Measurements from ENCODE around the gene WDR12.

WDR12 gene

GRCh38 chr2:202848813-202849212 lies 62.7 kb downstream of the WDR12 start:
- no peak overlapping the region for H3K27ac ChIP-seq (ENCODE audit: low read depth, low read length)
- H3K36me3 ChIP-seq (ENCODE audit: low read length) = no peaks in the 10 kb centered on the region
- TF ChIP-seq EZH2phosphoT487 (conservative IDR thresholded peaks at IDR 0.05; ENCODE audit: low read length) = no peak
- no peak for TF ChIP-seq CTCF (IDR thresholded peaks at IDR 0.05; ENCODE audit: insufficient read depth, low read length, poor library complexity, severe bottlenecking)
- H3K79me2 ChIP-seq (ENCODE audit: insufficient read depth, low read length) = no peaks in the 10 kb centered on the region
- H4K20me1 ChIP-seq (ENCODE audit: low read depth, low read length) = no peaks in the 10 kb centered on the region
- no peaks in the 10 kb centered on the region for H3F3A ChIP-seq (ENCODE audit: insufficient read depth)
- H3K9me3 ChIP-seq (ENCODE audit: insufficient read depth, low read length) = no peaks in the 10 kb centered on the region
- H3K4me3 ChIP-seq (ENCODE audit: insufficient read depth, low read length, poor library complexity, severe bottlenecking) = no peak overlapping the region
- H2AFZ ChIP-seq (ENCODE audit: low read depth, low read length, severe bottlenecking) = no peak overlapping the region
- no peaks in the 10 kb centered on the region for H3K27me3 ChIP-seq (ENCODE audit: low read length)
- H3K9ac ChIP-seq (ENCODE audit: low read length) = no peak overlapping the region
- no peak overlapping the region for H3K4me2 ChIP-seq (ENCODE audit: low read depth, low read length, poor library complexity, severe bottlenecking)
- H3K9me2 ChIP-seq (replicated peaks; ENCODE audit: insufficient read depth, low read length) = no peaks in the 10 kb centered on the region

DNA sequence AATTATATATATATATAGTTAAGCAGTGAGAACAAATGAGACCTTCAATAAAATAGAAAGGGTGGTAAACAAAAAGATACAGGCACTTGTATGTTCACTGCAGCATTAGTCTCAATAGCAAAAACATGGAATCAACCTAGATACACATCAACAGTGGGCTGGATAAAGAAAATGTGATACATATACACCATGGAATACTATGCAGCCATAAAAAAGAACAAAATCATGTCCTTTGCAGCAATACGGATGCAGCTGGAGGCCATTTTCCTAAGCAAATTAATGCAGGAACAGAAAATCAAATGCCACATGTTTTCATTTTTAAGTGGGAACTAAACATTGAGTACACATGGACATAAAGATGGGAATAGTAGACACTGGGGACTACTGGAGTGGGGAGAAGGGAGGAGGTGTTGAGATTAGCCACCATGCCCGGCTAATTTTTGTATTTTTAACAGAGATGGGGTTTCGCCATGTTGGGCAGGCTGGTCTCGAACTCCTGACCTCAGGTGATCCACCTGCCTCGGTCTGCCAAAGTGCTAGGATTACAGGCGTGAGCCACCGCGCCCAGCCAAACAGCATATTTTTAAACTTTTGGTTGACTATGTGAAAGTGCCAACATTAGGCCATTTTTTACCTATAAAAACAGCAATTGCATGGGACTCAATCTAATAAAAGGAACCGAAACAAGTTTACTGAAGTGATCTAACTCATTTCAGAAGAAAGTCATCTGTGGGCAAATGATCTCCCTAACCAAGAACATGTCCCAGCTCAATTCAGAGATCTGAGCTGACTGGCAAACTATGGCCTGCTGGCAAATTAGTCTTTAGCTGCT lies 63.6 kb downstream of the WDR12 start:
- Histone ChIP-seq H3K4me3 (ENCODE audit: insufficient read depth, low read length, poor library complexity, severe bottlenecking) (no peak overlapping the region), H3K27me3 (ENCODE audit: low read length) (no peaks in the 10 kb centered on the region), H3K4me2 (ENCODE audit: low read depth, low read length, poor library complexity, severe bottlenecking) (no peak overlapping the region), H3K9ac (ENCODE audit: low read length) (no peak overlapping the region), H3K9me2 (replicated peaks; ENCODE audit: insufficient read depth, low read length) (no peaks in the 10 kb centered on the region), H2AFZ (ENCODE audit: low read depth, low read length, severe bottlenecking) (no peak overlapping the region), H3K27ac (ENCODE audit: low read depth, low read length) (no peak overlapping the region), H4K20me1 (ENCODE audit: low read depth, low read length) (no peaks in the 10 kb centered on the region), H3K36me3 (ENCODE audit: low read length) (no peaks in the 10 kb centered on the region), H3K9me3 (ENCODE audit: insufficient read depth, low read length) (peaks cover 3% of the 10 kb centered on the region; the same call in 1 of the 2 replicates), H3K79me2 (ENCODE audit: insufficient read depth, low read length) (no peaks in the 10 kb centered on the region), H3F3A (ENCODE audit: insufficient read depth) (no peaks in the 10 kb centered on the region)
- TF ChIP-seq EZH2phosphoT487 (conservative IDR thresholded peaks at IDR 0.05; ENCODE audit: low read length) (no peak), CTCF (IDR thresholded peaks at IDR 0.05; ENCODE audit: insufficient read depth, low read length, poor library complexity, severe bottlenecking) (no peak)

- no peak overlapping the region for H3K9ac ChIP-seq (ENCODE audit: low read length)
- no peak overlapping the region for H2AFZ ChIP-seq (ENCODE audit: low read depth, low read length, severe bottlenecking)
- no peak overlapping the region for H3K4me3 ChIP-seq (ENCODE audit: insufficient read depth, low read length, poor library complexity, severe bottlenecking)
- H3F3A ChIP-seq (ENCODE audit: insufficient read depth) = no peaks in the 10 kb centered on the region
- H3K9me3 ChIP-seq (ENCODE audit: insufficient read depth, low read length) = peaks cover 3% of the 10 kb centered on the region; the same call in 1 of the 2 replicates
- no peaks in the 10 kb centered on the region for H3K79me2 ChIP-seq (ENCODE audit: insufficient read depth, low read length)
- no peak for TF ChIP-seq CTCF (IDR thresholded peaks at IDR 0.05; ENCODE audit: insufficient read depth, low read length, poor library complexity, severe bottlenecking)
- TF ChIP-seq EZH2phosphoT487 (conservative IDR thresholded peaks at IDR 0.05; ENCODE audit: low read length) = no peak
- no peak overlapping the region for H3K4me2 ChIP-seq (ENCODE audit: low read depth, low read length, poor library complexity, severe bottlenecking)
- H3K36me3 ChIP-seq (ENCODE audit: low read length) = no peaks in the 10 kb centered on the region
- H3K27ac ChIP-seq (ENCODE audit: low read depth, low read length) = no peak overlapping the region
- H3K27me3 ChIP-seq (ENCODE audit: low read length) = no peaks in the 10 kb centered on the region
- H4K20me1 ChIP-seq (ENCODE audit: low read depth, low read length) = no peaks in the 10 kb centered on the region
- H3K9me2 ChIP-seq (replicated peaks; ENCODE audit: insufficient read depth, low read length) = no peaks in the 10 kb centered on the region
Observed at GRCh38 chr2:202844656-202845055, 66.8 kb downstream of the WDR12 start.
